Nephron (organoid): ENCODE results near the gene AHI1.

Experiments
- H3K27ac Mint-ChIP-seq, 3 experiments: 2 replicates each; pipeline ENCODE4 v1.8.0; 2020; ENCODE audit warnings: mixed read lengths in 3 of 3, mild to moderate bottlenecking in 2 of 3, moderate library complexity in 1 of 3
- H3K27me3 Mint-ChIP-seq: 2 replicates; pipeline ENCODE4 v1.8.0; 2021; ENCODE audit warnings: low read depth, mild to moderate bottlenecking, moderate library complexity, mixed read lengths
- H3K36me3 Mint-ChIP-seq: 2 replicates; pipeline ENCODE4 v1.8.0; 2020; ENCODE audit warnings: low read depth, mixed read lengths
- H3K4me1 Mint-ChIP-seq: 2 replicates; pipeline ENCODE4 v1.8.0; 2020; ENCODE audit warnings: mixed read lengths
- H3K4me3 Mint-ChIP-seq, 3 experiments: 2 replicates each; pipeline ENCODE4 v1.8.0; 2020; ENCODE audit warnings: mild to moderate bottlenecking in 3 of 3, mixed read lengths in 3 of 3, moderate library complexity in 2 of 3
- H3K9me3 Mint-ChIP-seq: 2 replicates; pipeline ENCODE4 v1.8.0; 2020; ENCODE audit warnings: mixed read lengths
- TF ChIP-seq, protein P1 (sequence below), 3 experiments: fragments of 200-600 bp; sonication (generic); IDR thresholded peaks; one replicate each; pipeline ENCODE4 v1.5.0; 2021; ENCODE audit warnings: antibody characterized with exemption in 3 of 3; ENCODE audit not compliant: unreplicated experiment in 3 of 3

AHI1 gene

DNA sequence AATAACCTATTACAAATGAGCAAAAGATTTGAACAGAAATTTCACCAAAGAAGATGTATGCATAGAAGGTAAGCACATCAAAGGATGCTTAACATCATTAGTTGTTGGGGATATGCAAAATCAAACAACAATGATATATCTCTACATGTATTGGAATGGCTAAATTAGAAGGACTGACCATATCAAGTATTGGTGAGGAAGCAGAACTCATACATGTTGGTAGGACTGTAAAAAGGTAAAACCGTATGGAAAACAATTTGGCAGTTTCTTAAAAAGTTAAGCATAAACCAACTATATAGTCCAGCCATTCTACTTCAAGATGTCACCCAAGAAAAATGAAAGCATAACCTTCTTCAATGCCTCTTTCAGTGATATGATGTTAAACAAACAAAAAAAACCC is 202.5 kb downstream of the AHI1 start:
- no peaks in the 10 kb centered on the region for H3K4me1 Mint-ChIP-seq
- peaks cover 20% of the 10 kb centered on the region for H3K36me3 Mint-ChIP-seq
- no peaks in the 10 kb centered on the region for H3K27me3 Mint-ChIP-seq
- no peak overlapping the region for H3K4me3 Mint-ChIP-seq
- no peak overlapping the region for H3K27ac Mint-ChIP-seq
- TF ChIP-seq, protein P1, sequence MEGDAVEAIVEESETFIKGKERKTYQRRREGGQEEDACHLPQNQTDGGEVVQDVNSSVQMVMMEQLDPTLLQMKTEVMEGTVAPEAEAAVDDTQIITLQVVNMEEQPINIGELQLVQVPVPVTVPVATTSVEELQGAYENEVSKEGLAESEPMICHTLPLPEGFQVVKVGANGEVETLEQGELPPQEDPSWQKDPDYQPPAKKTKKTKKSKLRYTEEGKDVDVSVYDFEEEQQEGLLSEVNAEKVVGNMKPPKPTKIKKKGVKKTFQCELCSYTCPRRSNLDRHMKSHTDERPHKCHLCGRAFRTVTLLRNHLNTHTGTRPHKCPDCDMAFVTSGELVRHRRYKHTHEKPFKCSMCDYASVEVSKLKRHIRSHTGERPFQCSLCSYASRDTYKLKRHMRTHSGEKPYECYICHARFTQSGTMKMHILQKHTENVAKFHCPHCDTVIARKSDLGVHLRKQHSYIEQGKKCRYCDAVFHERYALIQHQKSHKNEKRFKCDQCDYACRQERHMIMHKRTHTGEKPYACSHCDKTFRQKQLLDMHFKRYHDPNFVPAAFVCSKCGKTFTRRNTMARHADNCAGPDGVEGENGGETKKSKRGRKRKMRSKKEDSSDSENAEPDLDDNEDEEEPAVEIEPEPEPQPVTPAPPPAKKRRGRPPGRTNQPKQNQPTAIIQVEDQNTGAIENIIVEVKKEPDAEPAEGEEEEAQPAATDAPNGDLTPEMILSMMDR (IDR thresholded peaks at IDR 0.05; ENCODE audit: unreplicated experiment in 3 of 3), result no peak
- H3K9me3 Mint-ChIP-seq, result peaks cover 9% of the 10 kb centered on the region

DNA sequence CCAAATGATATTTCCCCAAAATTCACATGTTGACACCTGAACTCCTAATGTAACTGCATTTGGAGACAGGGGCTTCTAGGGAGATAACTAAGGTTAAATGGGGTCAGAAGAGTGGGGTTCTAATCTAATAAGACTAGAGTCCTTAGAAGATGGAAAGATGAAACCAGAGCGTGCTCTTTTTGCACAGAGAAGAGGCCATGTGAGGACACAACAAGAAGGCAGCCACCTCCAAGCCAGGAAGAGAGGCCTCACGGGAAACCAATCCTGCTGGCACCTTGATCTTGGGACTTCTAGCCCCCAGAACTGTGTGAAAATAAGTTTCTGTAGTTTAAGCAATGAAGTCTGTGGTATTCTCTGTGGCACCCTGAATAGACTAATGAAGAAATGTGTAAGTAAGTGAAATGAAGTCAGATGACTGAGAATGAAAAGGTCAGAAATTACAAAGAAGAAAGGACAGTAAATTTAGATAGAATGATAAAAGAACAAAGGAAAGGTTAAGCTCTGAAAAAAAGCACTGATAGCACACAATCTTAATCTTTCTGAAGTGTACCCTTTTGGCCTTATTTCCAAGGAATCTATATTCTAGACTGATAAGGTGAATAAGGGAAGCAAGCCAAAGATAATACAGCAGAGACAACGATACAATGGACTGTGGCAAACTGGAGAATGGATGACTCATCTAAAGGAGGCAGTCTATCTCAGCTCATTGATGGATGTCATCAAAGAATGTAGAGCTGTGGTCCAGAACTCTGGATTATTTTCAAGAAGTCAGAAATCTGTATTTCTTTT is 206.1 kb downstream of the AHI1 start:
- Mint-ChIP-seq H3K27me3 (no peaks in the 10 kb centered on the region), H3K36me3 (peaks cover 25% of the 10 kb centered on the region), H3K27ac (no peak overlapping the region), H3K4me3 (no peak overlapping the region), H3K4me1 (no peaks in the 10 kb centered on the region), H3K9me3 (peaks cover 8% of the 10 kb centered on the region)
- TF ChIP-seq, protein P1 (IDR thresholded peaks at IDR 0.05; ENCODE audit: unreplicated experiment in 3 of 3), result no peak

- Mint-ChIP-seq H3K4me3 (no peak overlapping the region), H3K36me3 (peaks cover 16% of the 10 kb centered on the region), H3K27me3 (no peaks in the 10 kb centered on the region), H3K27ac (no peak overlapping the region), H3K9me3 (no peaks in the 10 kb centered on the region), H3K4me1 (no peaks in the 10 kb centered on the region)
- TF ChIP-seq, protein P1 (IDR thresholded peaks at IDR 0.05; ENCODE audit: unreplicated experiment in 3 of 3), result no peak
Measured at GRCh38 chr6:135289816-135290215, 207.7 kb downstream of the AHI1 start.

- TF ChIP-seq, protein P1 (IDR thresholded peaks at IDR 0.05; ENCODE audit: unreplicated experiment in 3 of 3), result no peak
- H3K9me3 Mint-ChIP-seq, result no peaks in the 10 kb centered on the region
- no peaks in the 10 kb centered on the region for H3K27me3 Mint-ChIP-seq
- H3K4me1 Mint-ChIP-seq, result no peaks in the 10 kb centered on the region
- no peak overlapping the region for H3K4me3 Mint-ChIP-seq
- no peak overlapping the region for H3K27ac Mint-ChIP-seq
- peaks cover 13% of the 10 kb centered on the region for H3K36me3 Mint-ChIP-seq
Measured at GRCh38 chr6:135286962-135287538, 210.5 kb downstream of the AHI1 start.

DNA sequence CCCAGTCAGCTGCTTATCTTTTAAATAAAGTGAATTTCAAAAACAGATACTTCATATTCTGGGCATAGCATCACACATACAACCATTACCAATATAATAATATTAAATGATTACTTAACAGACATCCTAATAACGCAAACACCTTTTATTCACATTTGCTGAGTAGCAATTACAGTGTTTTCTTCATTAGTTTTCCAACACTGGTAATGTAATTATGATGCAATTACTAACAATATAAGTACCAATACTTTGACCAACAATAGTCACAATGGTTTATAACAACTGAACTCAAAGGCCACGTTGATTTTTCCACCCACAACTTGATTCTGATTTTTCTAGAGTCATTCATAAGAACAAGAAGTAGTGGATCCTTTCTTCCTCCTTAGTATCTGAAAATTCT is 212.4 kb downstream of the AHI1 start:
- no peaks in the 10 kb centered on the region for H3K27me3 Mint-ChIP-seq
- no peak overlapping the region for H3K27ac Mint-ChIP-seq
- H3K9me3 Mint-ChIP-seq, result no peaks in the 10 kb centered on the region
- TF ChIP-seq, protein P1 (IDR thresholded peaks at IDR 0.05; ENCODE audit: unreplicated experiment in 3 of 3), result no peak
- peaks cover 13% of the 10 kb centered on the region for H3K36me3 Mint-ChIP-seq
- peaks cover 14% of the 10 kb centered on the region for H3K4me1 Mint-ChIP-seq
- no peak overlapping the region for H3K4me3 Mint-ChIP-seq

GRCh38 chr6:135283926-135284325 is 213.6 kb downstream of the AHI1 start:
- no peak overlapping the region for H3K4me3 Mint-ChIP-seq
- H3K4me1 Mint-ChIP-seq, result peaks cover 14% of the 10 kb centered on the region
- H3K27ac Mint-ChIP-seq, result no peak overlapping the region
- peaks cover 13% of the 10 kb centered on the region for H3K36me3 Mint-ChIP-seq
- H3K27me3 Mint-ChIP-seq, result no peaks in the 10 kb centered on the region
- no peaks in the 10 kb centered on the region for H3K9me3 Mint-ChIP-seq
- TF ChIP-seq, protein P1 (IDR thresholded peaks at IDR 0.05; ENCODE audit: unreplicated experiment in 3 of 3), result no peak
